Vagina (tissue), 2 donors: ENCODE data around the gene SLC25A51. TPM values are rescaled to one million over a fixed set of nuclear protein-coding genes. Genes with fewer than 3 reads are reported as not detected.
"Not testable (repeated sequence)": the region's sequence is repeated elsewhere in the genome, so short reads cannot be mapped to it uniquely, and the experiment has no call there.

ENCODE experiments used
- DNase-seq, 2 donors: peaks; one replicate each; pipeline ENCODE4 v3.0.0-alpha.2; 2017; ENCODE audit errors: extremely low spot score in 2 of 2
- H3K27ac ChIP-seq: fragments of 200-600 bp; sonication (generic); one replicate; pipeline ENCODE4 v1.5.1; 2019
- H3K27me3 ChIP-seq: fragments of 200-600 bp; sonication (generic); one replicate; pipeline ENCODE4 v1.5.1; 2019
- H3K36me3 ChIP-seq, 2 donors: fragments of 200-600 bp; sonication (generic); one replicate each; pipeline ENCODE4 v1.5.1; 2017 to 2019
- H3K4me1 ChIP-seq: fragments of 200-600 bp; sonication (generic); one replicate; pipeline ENCODE4 v1.5.1; 2019
- H3K4me3 ChIP-seq, 2 donors: fragments of 200-600 bp; sonication (generic); 1 replicate in 1 of 2; 2 replicates in 1 of 2; pipeline ENCODE4 v1.5.1; 2016 to 2019
- H3K9me3 ChIP-seq: fragments of 200-600 bp; sonication (generic); one replicate; pipeline ENCODE4 v1.5.1; 2019
- CTCF ChIP-seq, 3 experiments: fragments of 450-650 bp in 2 of 3; fragments of 200-600 bp in 1 of 3; sonication (generic) in 1 of 3; IDR thresholded peaks; one replicate each; pipeline ENCODE4 v1.5.1; 2017 to 2019; ENCODE audit warnings: antibody characterized with exemption in 3 of 3, mild to moderate bottlenecking in 2 of 3, moderate library complexity in 2 of 3
- POLR2A ChIP-seq, 2 donors: fragments of 450-650 bp; IDR thresholded peaks; one replicate each; pipeline ENCODE4 v1.6.1; 2017; ENCODE audit warnings: antibody characterized with exemption in 2 of 2, mild to moderate bottlenecking in 2 of 2, moderate library complexity in 2 of 2
- POLR2AphosphoS5 ChIP-seq, 2 donors: sonication (generic); formaldehyde crosslinking; IDR thresholded peaks; one replicate each; pipeline ENCODE4 v1.9.0; 2017; ENCODE audit warnings: antibody characterized with exemption in 2 of 2, mild to moderate bottlenecking in 2 of 2, low read depth in 1 of 2; ENCODE audit not compliant: insufficient read depth in 1 of 2
- intact Hi-C: fragments of 100-400 bp; cut with DNase I; formaldehyde crosslinking; loops from one replicate; pipeline ENCODE4 v1.15.1; 2023
- total RNA-seq: library from RNA; depleted of rRNA; stranded (reverse); fragments of >200 nt; gene quantifications from one replicate; pipeline ENCODE4 v1.2.3, GENCODE V29; 2016

Gene SLC25A51
- total RNA-seq, 1 donor from 2014 or later: 26.0 TPM

GRCh38 chr9:37889536-37889935 is 14.4 kb downstream of the SLC25A51 start:
- no peaks in the 10 kb centered on the region for H3K9me3 ChIP-seq
- no peaks in the 10 kb centered on the region for H3K4me1 ChIP-seq
- peaks cover 0 to 24% of the 10 kb centered on the region in 2 donors for H3K36me3 ChIP-seq
- intact Hi-C loops: no loop called here
- H3K27me3 ChIP-seq: no peaks in the 10 kb centered on the region
- no peak overlapping the region for H3K27ac ChIP-seq
- DNase-seq: no peak
- H3K4me3 ChIP-seq: no peak overlapping the region
- TF ChIP-seq CTCF (IDR thresholded peaks at IDR 0.05) (no peak), POLR2A (IDR thresholded peaks at IDR 0.05) (no peak), POLR2AphosphoS5 (IDR thresholded peaks at IDR 0.05; ENCODE audit: insufficient read depth in 1 of 2, low read depth in 1 of 2) (no peak)

- peaks cover 0 to 20% of the 10 kb centered on the region in 2 donors for H3K36me3 ChIP-seq
- intact Hi-C loops, H3K27me3 ChIP-seq, H3K27ac ChIP-seq, H3K9me3 ChIP-seq, DNase-seq, H3K4me3 ChIP-seq, H3K4me1 ChIP-seq: not testable (repeated sequence)
Measured at GRCh38 chr9:37887977-37888583, 15.8 kb downstream of the SLC25A51 start.

DNA sequence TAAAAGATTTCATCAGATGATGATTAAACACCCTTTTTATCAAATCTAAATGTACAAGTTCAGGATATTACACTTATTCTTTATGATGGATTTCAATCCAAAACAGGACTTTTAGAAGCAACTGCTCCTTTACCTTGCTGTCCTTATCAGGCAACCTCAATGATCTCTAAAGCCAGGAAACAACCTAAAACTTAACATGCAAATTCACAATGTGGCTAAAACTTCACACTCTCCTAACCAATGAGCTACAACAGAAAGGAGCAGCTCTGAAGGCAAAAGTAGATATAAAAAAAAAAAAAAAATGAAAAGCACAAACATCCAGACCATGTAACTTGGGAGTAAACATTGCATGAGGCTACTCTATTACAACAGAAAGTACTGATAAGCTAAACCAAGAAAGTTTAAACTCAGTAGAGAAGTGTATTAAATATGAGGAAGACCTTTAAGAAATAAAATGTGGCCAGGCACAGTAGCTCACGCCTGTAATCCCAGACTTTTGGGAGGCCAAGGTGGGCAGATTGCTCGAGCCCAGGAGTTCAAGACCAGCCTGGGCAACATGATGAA is 22.9 kb downstream of the SLC25A51 start:
- DNase-seq: no peak
- H3K4me1 ChIP-seq: no peaks in the 10 kb centered on the region
- no peaks in the 10 kb centered on the region for H3K27me3 ChIP-seq
- H3K36me3 ChIP-seq: peaks cover 0 to 5% of the 10 kb centered on the region in 2 donors
- intact Hi-C loops: no loop called here
- TF ChIP-seq POLR2A (IDR thresholded peaks at IDR 0.05) (no peak), CTCF (IDR thresholded peaks at IDR 0.05) (no peak), POLR2AphosphoS5 (IDR thresholded peaks at IDR 0.05; ENCODE audit: insufficient read depth in 1 of 2, low read depth in 1 of 2) (no peak)
- no peak overlapping the region for H3K27ac ChIP-seq
- H3K9me3 ChIP-seq: no peaks in the 10 kb centered on the region
- H3K4me3 ChIP-seq: no peak overlapping the region

GRCh38 chr9:37876376-37876775 is 27.6 kb downstream of the SLC25A51 start:
- H3K4me3 ChIP-seq: no peak overlapping the region
- H3K27ac ChIP-seq: no peak overlapping the region
- TF ChIP-seq POLR2AphosphoS5 (IDR thresholded peaks at IDR 0.05; ENCODE audit: insufficient read depth in 1 of 2, low read depth in 1 of 2): no peak
- intact Hi-C loops: loop anchor here (10.0 kb wide), 1 partner anchor 1172 kb away; no protein-coding TSS in a partner anchor
- H3K4me1 ChIP-seq: no peaks in the 10 kb centered on the region
- DNase-seq: no peak
- H3K36me3 ChIP-seq: peaks cover 0 to 5% of the 10 kb centered on the region in 2 donors
- H3K9me3 ChIP-seq: no peaks in the 10 kb centered on the region
- H3K27me3 ChIP-seq: no peaks in the 10 kb centered on the region

- no peak for TF ChIP-seq POLR2A (IDR thresholded peaks at IDR 0.05)
- TF ChIP-seq POLR2AphosphoS5 (IDR thresholded peaks at IDR 0.05; ENCODE audit: insufficient read depth in 1 of 2, low read depth in 1 of 2): no peak
- no peak for TF ChIP-seq CTCF (IDR thresholded peaks at IDR 0.05)
- no peaks in the 10 kb centered on the region for H3K9me3 ChIP-seq
- H3K27me3 ChIP-seq: no peaks in the 10 kb centered on the region
- intact Hi-C loops: loop anchor here (10.0 kb wide), 1 partner anchor 1169 kb away; no protein-coding TSS in a partner anchor
- no peak overlapping the region for H3K4me3 ChIP-seq
- no peaks in the 10 kb centered on the region for H3K4me1 ChIP-seq
- peaks cover 0 to 4% of the 10 kb centered on the region in 2 donors for H3K36me3 ChIP-seq
- no peak for DNase-seq
- H3K27ac ChIP-seq: no peak overlapping the region
Measured at GRCh38 chr9:37873955-37874354, 30.0 kb downstream of the SLC25A51 start.

GRCh38 chr9:37870799-37871176 is 33.1 kb downstream of the SLC25A51 start:
- Histone ChIP-seq H3K27ac (no peak overlapping the region), H3K36me3 (no peaks in the 10 kb centered on the region), H3K9me3 (no peaks in the 10 kb centered on the region), H3K4me3 (no peak overlapping the region), H3K4me1 (no peaks in the 10 kb centered on the region), H3K27me3 (no peaks in the 10 kb centered on the region)
- TF ChIP-seq CTCF (IDR thresholded peaks at IDR 0.05) (no peak), POLR2AphosphoS5 (IDR thresholded peaks at IDR 0.05; ENCODE audit: insufficient read depth in 1 of 2, low read depth in 1 of 2) (no peak), POLR2A (IDR thresholded peaks at IDR 0.05) (no peak)
- DNase-seq: no peak
- intact Hi-C loops: loop anchor here (10.0 kb wide), 1 partner anchor 1166 kb away; no protein-coding TSS in a partner anchor
